RWPE1 (cell line): Measurements from ENCODE around the gene ABCA2.

Source experiments
- CTCF ChIA-PET: fragments of 350-600 bp; sonication (Branson Sonifier 250); formaldehyde crosslinking; extraction: SDS; loops from one replicate; lab custom pipeline; 2021; lab: Yijun Ruan, JAX
- POLR2A ChIA-PET: fragments of 400-600 bp; formaldehyde crosslinking; extraction: SDS; loops from one replicate; lab custom pipeline; 2020; ENCODE audit warnings: antibody characterized with exemption; ENCODE audit not compliant: low non-redundant PET; lab: Yijun Ruan, JAX
- DNase-seq: peaks from one replicate; pipeline ENCODE4 v3.0.0; 2012; ENCODE audit warnings: low spot score
- H3K27ac ChIP-seq: fragments of 450-650 bp; 2 replicates; pipeline ENCODE4 v1.5.1; 2017
- CTCF ChIP-seq: fragments of 450-650 bp; conservative IDR thresholded peaks from 2 replicates; pipeline ENCODE4 v1.5.1; 2017; ENCODE audit warnings: low read depth, mild to moderate bottlenecking

Gene ABCA2

GRCh38 chr9:136972743-136973142 lies 55.3 kb downstream of the ABCA2 start:
- ChIA-PET POLR2A (no interaction called here), CTCF (interaction anchor here (1.0 to 1.3 kb wide), 2 partner anchors 10 to 56 kb away, joined by 3 read pairs; no protein-coding TSS in a partner anchor)
- no peak for TF ChIP-seq CTCF
- peak overlapping the region; percentile 80 for H3K27ac ChIP-seq
- DNase-seq, result no peak

GRCh38 chr9:136972335-136972734 lies 55.7 kb downstream of the ABCA2 start:
- CTCF ChIA-PET, result interaction anchor here (1.3 kb wide), 1 partner anchor 56 kb away, joined by 3 read pairs; no protein-coding TSS in a partner anchor
- DNase-seq, result no peak
- POLR2A ChIA-PET, result no interaction called here
- H3K27ac ChIP-seq, result peak overlapping the region; percentile 80; the same call in 1 of the 2 replicates
- TF ChIP-seq CTCF, result no peak

- no peak overlapping the region; the same call in 1 of the 2 replicates for H3K27ac ChIP-seq
- no peak for DNase-seq
- no peak for TF ChIP-seq CTCF
- CTCF ChIA-PET, result interaction anchor here (0.5 to 1.3 kb wide), 2 partner anchors 57 to 265 kb away, joined by 3 to 4 read pairs; no protein-coding TSS in a partner anchor
- POLR2A ChIA-PET, result no interaction called here
Measured at GRCh38 chr9:136971746-136972145, 56.3 kb downstream of the ABCA2 start.

- CTCF ChIA-PET, result interaction anchor here (0.7 kb wide), 1 partner anchor 120 kb away, joined by 4 read pairs; no protein-coding TSS in a partner anchor
- DNase-seq, result no peak
- POLR2A ChIA-PET, result interaction anchor here (0.7 kb wide), 1 partner anchor 23 kb away, joined by 3 read pairs; no protein-coding TSS in a partner anchor
- TF ChIP-seq CTCF, result no peak
- no peak overlapping the region for H3K27ac ChIP-seq
Measured at GRCh38 chr9:136970361-136970760, 57.7 kb downstream of the ABCA2 start.

- H3K27ac ChIP-seq, result no peak overlapping the region
- TF ChIP-seq CTCF, result no peak
- ChIA-PET POLR2A (interaction anchor here (0.7 kb wide), 1 partner anchor 22 kb away, joined by 3 read pairs; no protein-coding TSS in a partner anchor), CTCF (interaction anchor here (0.6 to 0.7 kb wide), 2 partner anchors 19 kb away, joined by 3 read pairs; no protein-coding TSS in a partner anchor)
- no peak for DNase-seq
Measured at GRCh38 chr9:136969774-136970173, 58.3 kb downstream of the ABCA2 start.

- no peak for TF ChIP-seq CTCF
- no peak for DNase-seq
- H3K27ac ChIP-seq, result 0 out of 2 replicates have a peak overlapping the region, but pooled peaks have one; percentile 7
- ChIA-PET POLR2A (no interaction called here), CTCF (interaction anchor here (0.7 kb wide), 1 partner anchor 19 kb away, joined by 3 read pairs; no protein-coding TSS in a partner anchor)
Measured at GRCh38 chr9:136969150-136969549, 58.9 kb downstream of the ABCA2 start.
